PFSK-1 (cell line): ENCODE results near the gene OR4A5. TPM values are rescaled to one million over a fixed set of nuclear protein-coding genes. Genes with fewer than 3 reads are reported as not detected.
"Not testable (repeated sequence)": the region's sequence is repeated elsewhere in the genome, so short reads cannot be mapped to it uniquely, and the experiment has no call there.

Experiments
- FOXP2 ChIP-seq: optimal IDR thresholded peaks from 2 replicates; pipeline ENCODE3; 2011; ENCODE audit warnings: borderline replicate concordance, control low read depth, inconsistent platforms; ENCODE audit not compliant: insufficient read depth; ENCODE audit errors: extremely low read length, extremely low read depth
- REST ChIP-seq, 2 experiments: IDR thresholded peaks; 2 replicates each; pipeline versions ENCODE4 v1.6.1 to v1.8.0; 2011 to 2012; ENCODE audit warnings: low read depth in 2 of 2, low read length in 2 of 2, control low read depth in 1 of 2, inconsistent platforms in 1 of 2, mild to moderate bottlenecking in 1 of 2, moderate library complexity in 1 of 2; ENCODE audit not compliant: insufficient read depth in 1 of 2
- TAF1 ChIP-seq: IDR thresholded peaks from 2 replicates; pipeline ENCODE4 v1.6.1; 2012; ENCODE audit warnings: low read length, control low read depth, borderline replicate concordance; ENCODE audit not compliant: insufficient read depth
- polyA plus RNA-seq: library from polyadenylated mRNA; unstranded; fragments of >200 nt; gene quantifications from one replicate; pipeline ENCODE4 v1.2.1, GENCODE V29; 2012; ENCODE audit warnings: low read depth, missing spikeins; ENCODE audit not compliant: insufficient read length

OR4A5 gene, protein sequence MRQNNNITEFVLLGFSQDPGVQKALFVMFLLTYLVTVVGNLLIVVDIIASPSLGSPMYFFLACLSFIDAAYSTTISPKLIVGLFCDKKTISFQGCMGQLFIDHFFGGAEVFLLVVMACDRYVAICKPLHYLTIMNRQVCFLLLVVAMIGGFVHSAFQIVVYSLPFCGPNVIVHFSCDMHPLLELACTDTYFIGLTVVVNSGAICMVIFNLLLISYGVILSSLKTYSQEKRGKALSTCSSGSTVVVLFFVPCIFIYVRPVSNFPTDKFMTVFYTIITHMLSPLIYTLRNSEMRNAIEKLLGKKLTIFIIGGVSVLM
- polyA plus RNA-seq = not detected

- TF ChIP-seq TAF1; FOXP2; REST (IDR thresholded peaks at IDR 0.05; ENCODE audit: insufficient read depth in 1 of 2, low read depth in 2 of 2, low read length in 2 of 2): not testable (repeated sequence)
Observed at GRCh38 chr11:54706532-54706931, at the start of gene OR4A5. OR4A5 (plus strand) TSS chr11:54706832; CDS start chr11:54706885, 53 bp downstream.
